OCI-LY3 (cell line): ENCODE data around the gene MYLK.

Experiments used
- EZH2phosphoT487 ChIP-seq: fragments of 200-600 bp; shearing (Covaris generic); IDR thresholded peaks from 2 replicates; pipeline ENCODE4 v1.6.1; 2018; ENCODE audit warnings: antibody characterized with exemption, mixed run types, low read depth
- TF ChIP-seq, protein P1 (sequence below): fragments of 200-600, 300-600 bp; sonication (generic); IDR thresholded peaks from 2 replicates; pipeline ENCODE4 v1.5.1; 2014; ENCODE audit warnings: antibody characterized with exemption, low read length, low read depth

DNA sequence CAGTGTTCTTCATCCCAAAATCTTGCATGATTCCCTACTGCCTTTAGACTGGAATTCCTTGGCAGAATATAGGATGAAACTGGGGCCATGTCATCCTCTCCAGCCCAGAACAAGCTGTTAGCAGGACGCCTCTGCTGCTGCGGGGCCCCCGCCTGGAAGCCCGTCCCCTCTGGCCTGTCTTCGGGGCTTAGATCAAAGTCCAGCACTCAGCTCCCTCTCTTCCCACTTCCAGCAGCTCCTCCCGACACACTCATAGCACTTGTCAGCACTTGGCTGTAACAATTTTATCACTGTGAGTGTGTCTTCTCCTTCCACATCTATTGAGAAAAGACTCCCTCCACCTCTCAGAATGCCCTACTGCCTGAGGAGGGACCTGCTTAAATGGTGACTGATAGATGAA, 187.3 kb downstream of the MYLK start:
- TF ChIP-seq, protein P1, sequence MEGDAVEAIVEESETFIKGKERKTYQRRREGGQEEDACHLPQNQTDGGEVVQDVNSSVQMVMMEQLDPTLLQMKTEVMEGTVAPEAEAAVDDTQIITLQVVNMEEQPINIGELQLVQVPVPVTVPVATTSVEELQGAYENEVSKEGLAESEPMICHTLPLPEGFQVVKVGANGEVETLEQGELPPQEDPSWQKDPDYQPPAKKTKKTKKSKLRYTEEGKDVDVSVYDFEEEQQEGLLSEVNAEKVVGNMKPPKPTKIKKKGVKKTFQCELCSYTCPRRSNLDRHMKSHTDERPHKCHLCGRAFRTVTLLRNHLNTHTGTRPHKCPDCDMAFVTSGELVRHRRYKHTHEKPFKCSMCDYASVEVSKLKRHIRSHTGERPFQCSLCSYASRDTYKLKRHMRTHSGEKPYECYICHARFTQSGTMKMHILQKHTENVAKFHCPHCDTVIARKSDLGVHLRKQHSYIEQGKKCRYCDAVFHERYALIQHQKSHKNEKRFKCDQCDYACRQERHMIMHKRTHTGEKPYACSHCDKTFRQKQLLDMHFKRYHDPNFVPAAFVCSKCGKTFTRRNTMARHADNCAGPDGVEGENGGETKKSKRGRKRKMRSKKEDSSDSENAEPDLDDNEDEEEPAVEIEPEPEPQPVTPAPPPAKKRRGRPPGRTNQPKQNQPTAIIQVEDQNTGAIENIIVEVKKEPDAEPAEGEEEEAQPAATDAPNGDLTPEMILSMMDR = no peak
- TF ChIP-seq EZH2phosphoT487 = no peak
